H1 (cell line): ENCODE measurements around the gene CCNG2.
A peak's percentile ranks its signal among the peaks of the same experiment; 100 is the strongest.

Source experiments
- BCL11A ChIP-seq, 2 experiments: IDR thresholded peaks; one replicate each; pipeline ENCODE4 v1.6.1; 2011; ENCODE audit warnings: low read depth in 2 of 2, low read length in 2 of 2, mild to moderate bottlenecking in 2 of 2
- BRCA1 ChIP-seq: IDR thresholded peaks from 2 replicates; pipeline ENCODE4 v1.6.1; 2012; ENCODE audit warnings: low read depth, low read length, improper control_type of control experiment
- CTCF ChIP-seq, 3 experiments: IDR thresholded peaks; 1 replicate in 2 of 3; 2 replicates in 1 of 3; pipeline versions ENCODE4 v1.5.1 to v1.6.1; 2011; ENCODE audit warnings: low read length in 3 of 3, mild to moderate bottlenecking in 3 of 3, inconsistent platforms in 2 of 3, low read depth in 1 of 3, moderate library complexity in 1 of 3; ENCODE audit not compliant: insufficient read depth in 1 of 3; ENCODE audit errors: control extremely low read depth in 1 of 3
- GTF2F1 ChIP-seq: IDR thresholded peaks from 2 replicates; pipeline ENCODE4 v1.6.1; 2012; ENCODE audit warnings: low read depth, low read length, improper control_type of control experiment, borderline replicate concordance
- HDAC2 ChIP-seq, 2 experiments: fragments of 300-600 bp in 1 of 2; sonication (generic) in 1 of 2; IDR thresholded peaks; 2 replicates each; pipeline ENCODE4 v1.6.1; 2011 to 2012; ENCODE audit warnings: low read depth in 2 of 2, low read length in 2 of 2, mild to moderate bottlenecking in 2 of 2, moderate library complexity in 2 of 2, borderline replicate concordance in 1 of 2, inconsistent platforms in 1 of 2
- MAFK ChIP-seq: IDR thresholded peaks from 2 replicates; pipeline ENCODE4 v1.6.1; 2012; ENCODE audit warnings: low read depth, mild to moderate bottlenecking, improper control_type of control experiment, low read length
- POLR2A ChIP-seq, 2 experiments: IDR thresholded peaks; 1 replicate in 1 of 2; 2 replicates in 1 of 2; pipeline ENCODE4 v1.6.1; 2011; ENCODE audit warnings: low read depth in 2 of 2, low read length in 2 of 2, mild to moderate bottlenecking in 2 of 2; ENCODE audit errors: control extremely low read depth in 1 of 2
- SIN3A ChIP-seq, 2 experiments: IDR thresholded peaks in 1 of 2; conservative IDR thresholded peaks in 1 of 2; 2 replicates each; pipeline ENCODE4 v1.6.1; 2011 to 2012; ENCODE audit warnings: low read length in 2 of 2, improper control_type of control experiment in 1 of 2, low read depth in 1 of 2, mild to moderate bottlenecking in 1 of 2
- SIX5 ChIP-seq: IDR thresholded peaks from 2 replicates; pipeline ENCODE4 v1.6.1; 2011; ENCODE audit warnings: mild to moderate bottlenecking, low read depth, low read length
- TCF12 ChIP-seq: IDR thresholded peaks from 2 replicates; pipeline ENCODE4 v1.6.1; 2011; ENCODE audit warnings: low read depth, mild to moderate bottlenecking, low read length

DNA sequence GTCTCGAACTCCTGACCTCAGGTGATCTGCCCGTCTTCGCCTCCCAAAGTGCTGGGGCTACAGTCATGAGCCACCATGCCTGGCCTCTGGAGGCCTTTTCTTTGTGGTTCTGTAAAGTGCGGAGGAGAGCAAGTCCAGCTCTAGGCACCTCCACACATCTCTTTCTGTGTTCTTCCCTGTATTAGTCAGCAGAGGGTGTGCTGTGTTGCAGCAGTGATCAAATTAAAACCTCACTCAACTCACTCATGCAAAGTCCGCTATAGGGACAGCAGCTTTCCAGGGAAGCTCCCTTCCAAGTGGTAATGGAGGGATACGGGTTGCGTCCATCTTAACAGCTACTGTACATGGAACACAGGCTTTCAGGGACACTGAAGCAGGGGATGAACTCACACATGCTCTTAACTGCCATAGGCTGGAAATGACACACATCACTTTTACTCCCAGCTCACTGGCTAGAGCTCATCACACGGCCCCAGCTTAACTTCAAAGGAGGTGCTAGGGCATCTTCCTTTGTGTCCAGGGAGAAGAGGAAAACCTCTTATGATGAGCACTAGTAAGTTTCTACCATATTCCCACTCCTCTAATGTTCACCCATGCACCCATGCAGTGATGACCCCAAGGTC, 36.0 kb upstream of the CCNG2 start:
- TF ChIP-seq GTF2F1 (no peak), BCL11A (IDR thresholded peaks at IDR 0.05; ENCODE audit: low read depth in 2 of 2, low read length in 2 of 2) (no peak), SIN3A (conservative IDR thresholded peaks at IDR 0.05 in 1 of 2, IDR thresholded peaks at IDR 0.05 in 1 of 2; ENCODE audit: low read depth in 1 of 2, low read length in 2 of 2) (no peak), POLR2A (IDR thresholded peaks at IDR 0.05; ENCODE audit: control extremely low read depth in 1 of 2, low read depth in 2 of 2, low read length in 2 of 2) (no peak), HDAC2 (IDR thresholded peaks at IDR 0.05; ENCODE audit: borderline replicate concordance in 1 of 2, low read depth in 2 of 2, low read length in 2 of 2) (no peak), SIX5 (no peak), CTCF (IDR thresholded peaks at IDR 0.05; ENCODE audit: control extremely low read depth in 1 of 3, insufficient read depth in 1 of 3, low read depth in 1 of 3, low read length in 3 of 3) (peak in 2 of 3 experiments; percentile 34 to 41; a peak in 2 of 4 replicates), BRCA1 (no peak), TCF12 (no peak), MAFK (no peak)
